Neural cell (in vitro differentiated cells): ENCODE results near the gene EFEMP2.

ENCODE experiments used
- CTCF ChIP-seq: fragments of 450-650 bp; IDR thresholded peaks from 2 replicates; pipeline ENCODE4 v1.5.1; 2014; ENCODE audit warnings: antibody characterized with exemption, mild to moderate bottlenecking, moderate library complexity; ENCODE audit not compliant: poor library complexity, severe bottlenecking
- EP300 ChIP-seq: fragments of 450-650 bp; conservative IDR thresholded peaks from 2 replicates; pipeline ENCODE4 v1.6.1; 2014; ENCODE audit warnings: antibody characterized with exemption, mild to moderate bottlenecking, moderate library complexity; ENCODE audit not compliant: poor library complexity, severe bottlenecking
- EZH2 ChIP-seq: fragments of 200-600, 300-800 bp; shearing (Covaris generic), sonication (generic); IDR thresholded peaks from 2 replicates; pipeline ENCODE4 v1.6.1; 2014; ENCODE audit warnings: antibody characterized with exemption, low read length, borderline replicate concordance, mild to moderate bottlenecking; ENCODE audit not compliant: insufficient read depth, poor library complexity, severe bottlenecking
- MXI1 ChIP-seq: fragments of 450-650 bp; conservative IDR thresholded peaks from 2 replicates; pipeline ENCODE4 v1.6.1; 2014; ENCODE audit warnings: antibody characterized with exemption, mild to moderate bottlenecking; ENCODE audit not compliant: poor library complexity, severe bottlenecking
- POLR2AphosphoS5 ChIP-seq: IDR thresholded peaks from 2 replicates; pipeline ENCODE4 v1.6.1; 2012
- RAD21 ChIP-seq: fragments of 450-650 bp; conservative IDR thresholded peaks from 2 replicates; pipeline ENCODE4 v1.6.1; 2014; ENCODE audit warnings: antibody characterized with exemption, mild to moderate bottlenecking, moderate library complexity
- REST ChIP-seq: IDR thresholded peaks from 2 replicates; pipeline ENCODE4 v1.6.1; 2012; ENCODE audit warnings: borderline replicate concordance
- SMC3 ChIP-seq: fragments of 450-650 bp; conservative IDR thresholded peaks from 2 replicates; pipeline ENCODE4 v1.6.1; 2014; ENCODE audit warnings: antibody characterized with exemption, mild to moderate bottlenecking, moderate library complexity; ENCODE audit not compliant: poor library complexity
- TAF1 ChIP-seq: IDR thresholded peaks from 2 replicates; pipeline ENCODE4 v1.6.1; 2012; ENCODE audit warnings: low read depth

DNA sequence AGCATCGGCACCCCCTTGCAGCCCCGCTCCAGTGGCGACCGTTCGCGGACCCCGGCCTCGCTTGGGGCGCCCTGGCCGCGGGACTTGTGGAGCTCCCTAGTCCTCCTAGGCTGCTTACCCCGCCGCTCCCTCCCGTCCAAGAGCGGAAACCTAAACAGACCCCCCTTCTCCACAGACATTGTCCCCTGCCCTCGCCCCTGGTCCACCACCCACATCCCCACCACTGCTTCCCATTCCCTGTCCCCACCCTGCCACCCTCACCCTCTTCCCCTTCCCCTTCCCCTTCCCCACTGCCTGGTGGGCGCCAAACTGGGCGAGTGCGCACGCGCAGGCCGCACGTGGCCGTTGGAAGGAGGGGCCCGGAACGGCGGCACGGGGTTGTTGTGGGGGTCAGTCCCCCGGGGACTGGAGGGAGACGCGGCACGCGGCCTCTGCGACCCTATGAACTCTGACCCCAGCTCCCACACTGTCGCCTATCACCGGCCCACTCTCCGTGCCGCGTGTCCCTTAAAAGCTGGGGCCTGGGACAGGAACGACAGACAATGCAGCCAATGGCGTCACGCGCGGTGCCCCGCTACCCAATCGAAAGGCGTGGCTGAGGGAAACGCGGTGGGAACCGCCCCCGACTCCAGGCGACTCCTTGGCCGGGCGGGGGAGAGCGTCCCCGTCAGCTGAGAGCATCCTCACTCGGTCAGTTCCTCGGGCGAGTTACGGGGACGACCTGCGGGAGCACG, 39.1 kb downstream of the EFEMP2 start, which contains the start of gene SNX32:
- TF ChIP-seq CTCF (peak; percentile 44), EZH2 (no peak), POLR2AphosphoS5 (no peak), EP300 (peak; percentile 21), TAF1 (no peak), REST (peak; percentile 20), SMC3 (no peak), RAD21 (no peak), MXI1 (peak; percentile 96)
